HCT116 (cell line): Measurements from ENCODE around the gene RAB27B. TPM values are rescaled to one million over a fixed set of nuclear protein-coding genes. Genes with fewer than 3 reads are reported as not detected.

Experiments used
- ATAC-seq: fragments of 200-7000 bp; cut with Tn5 transposase; 2 replicates; pipeline ENCODE4 v1.9.1; 2020; ENCODE audit warnings: mild to moderate bottlenecking, moderate library complexity
- BruUV-seq: library from RNA; stranded (reverse); fragments of 400-500 nt; replicated peaks from 2 replicates; lab custom pipeline; 2021; lab: Mats Ljungman, UMichigan
- CTCF ChIA-PET: fragments of 300-600 bp; sonication (Branson Sonifier 250); formaldehyde crosslinking; loops from one replicate; lab custom pipeline; 2021; ENCODE audit warnings: antibody characterized with exemption; lab: Charles Lee
- POLR2A ChIA-PET: fragments of 300-600, 350-600 bp; sonication (Branson Sonifier 250); formaldehyde crosslinking; loops from one replicate; lab custom pipeline; 2021; ENCODE audit warnings: antibody characterized with exemption; lab: Charles Lee
- RAD21 ChIA-PET, 2 experiments: fragments of 300-600 bp; sonication (Branson Sonifier 250); formaldehyde crosslinking; loops; one replicate each; lab custom pipeline; 2023; ENCODE audit warnings: low total read pairs in 2 of 2; ENCODE audit not compliant: uncharacterized antibody in 2 of 2, unreplicated experiment in 2 of 2, low non-redundant PET in 1 of 2; lab: Charles Lee
- DNase-seq: peaks from one replicate; pipeline ENCODE4 v3.0.0-alpha.2; 2010; ENCODE audit warnings: low read depth, low spot score
- H2AFZ ChIP-seq: fragments of 200-600 bp; shearing (Covaris generic), sonication (generic); 2 replicates; pipeline ENCODE4 v1.6.1; 2017; ENCODE audit warnings: low read depth, mixed run types, mixed read lengths, antibody characterized with exemption, low read length; ENCODE audit not compliant: poor library complexity, severe bottlenecking
- H3K27ac ChIP-seq: 2 replicates; pipeline ENCODE4 v1.5.1; 2012; ENCODE audit warnings: low read depth, low read length
- H3K27me3 ChIP-seq: fragments of 200-600 bp; sonication (generic); 2 replicates; pipeline ENCODE4 v1.6.1; 2016; ENCODE audit warnings: mixed run types, low read length, mixed read lengths; ENCODE audit not compliant: insufficient read depth
- H3K36me3 ChIP-seq, 2 experiments: fragments of 200-500 bp in 1 of 2; fragments of 200-600 bp in 1 of 2; sonication (Bioruptor generic) in 1 of 2; sonication (generic) in 1 of 2; 2 replicates each; pipeline versions ENCODE4 v1.5.1 to v1.6.1; 2014 to 2016; ENCODE audit warnings: low read length in 2 of 2, inconsistent platforms in 1 of 2, mixed read lengths in 1 of 2, mixed run types in 1 of 2; ENCODE audit not compliant: insufficient read depth in 2 of 2, control insufficient read depth in 1 of 2
- H3K4me1 ChIP-seq, 2 experiments: fragments of 200-600 bp in 1 of 2; sonication (generic) in 1 of 2; 2 replicates each; pipeline versions ENCODE4 v1.5.1 to v1.6.1; 2012 to 2017; ENCODE audit warnings: low read length in 2 of 2, inconsistent platforms in 1 of 2, mild to moderate bottlenecking in 1 of 2, mixed read lengths in 1 of 2, mixed run types in 1 of 2, moderate library complexity in 1 of 2; ENCODE audit not compliant: insufficient read depth in 2 of 2, control insufficient read depth in 1 of 2
- H3K4me2 ChIP-seq: fragments of 200-600 bp; sonication (generic); 2 replicates; pipeline ENCODE4 v1.6.1; 2017; ENCODE audit warnings: mixed run types, low read length, mixed read lengths
- H3K4me3 ChIP-seq, 2 experiments: fragments of 200-600 bp in 1 of 2; sonication (generic) in 1 of 2; replicated peaks in 1 of 2; 2 replicates each; pipeline ENCODE4 v1.5.1; 2011 to 2016; ENCODE audit warnings: low read length in 2 of 2, control low read depth in 1 of 2, low read depth in 1 of 2, mild to moderate bottlenecking in 1 of 2, mixed read lengths in 1 of 2, mixed run types in 1 of 2
- H3K79me2 ChIP-seq: fragments of 200-600 bp; sonication (generic); 2 replicates; pipeline ENCODE4 v1.6.1; 2017; ENCODE audit warnings: mild to moderate bottlenecking, mixed run types, low read length, moderate library complexity, mixed read lengths; ENCODE audit not compliant: insufficient read depth
- H3K9ac ChIP-seq: fragments of 200-600 bp; sonication (generic); 2 replicates; pipeline ENCODE4 v1.6.1; 2016; ENCODE audit warnings: low read length, mixed read lengths
- H3K9me2 ChIP-seq: fragments of 200-600 bp; sonication (generic), shearing (Covaris generic); 2 replicates; pipeline ENCODE4 v1.6.1; 2017; ENCODE audit warnings: mixed run types, mild to moderate bottlenecking, moderate library complexity; ENCODE audit not compliant: insufficient read depth
- H3K9me3 ChIP-seq, 2 experiments: fragments of 200-500 bp in 1 of 2; fragments of 200-600 bp in 1 of 2; sonication (Bioruptor generic) in 1 of 2; sonication (generic) in 1 of 2; 2 replicates each; pipeline ENCODE4 v1.6.1; 2014 to 2017; ENCODE audit warnings: low read length in 2 of 2, mixed read lengths in 2 of 2, inconsistent platforms in 1 of 2, low read depth in 1 of 2, mild to moderate bottlenecking in 1 of 2, mixed run types in 1 of 2, moderate library complexity in 1 of 2; ENCODE audit not compliant: control insufficient read depth in 1 of 2, insufficient read depth in 1 of 2
- H4K20me1 ChIP-seq: fragments of 200-600 bp; sonication (generic), shearing (Covaris generic); 2 replicates; pipeline ENCODE4 v1.6.1; 2017; ENCODE audit warnings: mixed run types, mild to moderate bottlenecking, moderate library complexity; ENCODE audit not compliant: insufficient read depth
- CBX3 ChIP-seq: IDR thresholded peaks from 2 replicates; pipeline ENCODE4 v1.6.1; 2012; ENCODE audit warnings: low read depth
- CTCF ChIP-seq, 3 experiments: fragments of 200-600 bp in 1 of 3; sonication (generic) in 1 of 3; IDR thresholded peaks in 2 of 3; conservative IDR thresholded peaks in 1 of 3; 2 replicates each; pipeline ENCODE4 v1.5.1; 2012 to 2017; ENCODE audit warnings: low read depth in 2 of 3, low read length in 2 of 3, antibody characterized with exemption in 1 of 3, borderline replicate concordance in 1 of 3, control low read depth in 1 of 3, mild to moderate bottlenecking in 1 of 3, mixed read lengths in 1 of 3, mixed run types in 1 of 3, moderate library complexity in 1 of 3; ENCODE audit not compliant: insufficient read depth in 1 of 3
- EZH2 ChIP-seq: fragments of 200-600 bp; sonication (generic); IDR thresholded peaks from 2 replicates; pipeline ENCODE4 v1.6.1; 2017; ENCODE audit warnings: antibody characterized with exemption, mixed run types
- FOSL1 ChIP-seq: IDR thresholded peaks from 2 replicates; pipeline ENCODE4 v1.6.1; 2012; ENCODE audit warnings: low read depth
- POLR2A ChIP-seq: IDR thresholded peaks from 2 replicates; pipeline ENCODE4 v1.7.0; 2011; ENCODE audit warnings: borderline replicate concordance; ENCODE audit not compliant: insufficient read depth, insufficient read length; ENCODE audit errors: extremely low read depth
- POLR2AphosphoS5 ChIP-seq: IDR thresholded peaks from 2 replicates; pipeline ENCODE4 v1.6.1; 2011; ENCODE audit warnings: mild to moderate bottlenecking, low read depth, low read length, moderate library complexity
- RAD21 ChIP-seq: IDR thresholded peaks from 2 replicates; pipeline ENCODE4 v1.6.1; 2012; ENCODE audit warnings: low read depth, mild to moderate bottlenecking
- TCF7L2 ChIP-seq: IDR thresholded peaks from 2 replicates; pipeline ENCODE4 v1.7.0; 2011; ENCODE audit warnings: borderline replicate concordance, inconsistent platforms; ENCODE audit not compliant: insufficient read depth, insufficient read length; ENCODE audit errors: extremely low read depth
- ZFX ChIP-seq: fragments of 450-650 bp; IDR thresholded peaks from 2 replicates; pipeline ENCODE4 v1.6.1; 2017
- intact Hi-C: fragments of 100-400 bp; cut with micrococcal nuclease; formaldehyde crosslinking; loops from 2 replicates; pipeline ENCODE4 v1.10.0; 2022
- total RNA-seq: library from RNA; stranded (reverse); gene quantifications from one replicate; pipeline ENCODE4 v1.2.1, GENCODE V29; 2021; ENCODE audit not compliant: unreplicated experiment
- TF ChIP-seq, protein P1 (sequence below): IDR thresholded peaks from 2 replicates; pipeline ENCODE4 v1.6.1; 2012

The RAB27B gene
- total RNA-seq, 1 experiment from 2014 or later, result 2.2 TPM

DNA sequence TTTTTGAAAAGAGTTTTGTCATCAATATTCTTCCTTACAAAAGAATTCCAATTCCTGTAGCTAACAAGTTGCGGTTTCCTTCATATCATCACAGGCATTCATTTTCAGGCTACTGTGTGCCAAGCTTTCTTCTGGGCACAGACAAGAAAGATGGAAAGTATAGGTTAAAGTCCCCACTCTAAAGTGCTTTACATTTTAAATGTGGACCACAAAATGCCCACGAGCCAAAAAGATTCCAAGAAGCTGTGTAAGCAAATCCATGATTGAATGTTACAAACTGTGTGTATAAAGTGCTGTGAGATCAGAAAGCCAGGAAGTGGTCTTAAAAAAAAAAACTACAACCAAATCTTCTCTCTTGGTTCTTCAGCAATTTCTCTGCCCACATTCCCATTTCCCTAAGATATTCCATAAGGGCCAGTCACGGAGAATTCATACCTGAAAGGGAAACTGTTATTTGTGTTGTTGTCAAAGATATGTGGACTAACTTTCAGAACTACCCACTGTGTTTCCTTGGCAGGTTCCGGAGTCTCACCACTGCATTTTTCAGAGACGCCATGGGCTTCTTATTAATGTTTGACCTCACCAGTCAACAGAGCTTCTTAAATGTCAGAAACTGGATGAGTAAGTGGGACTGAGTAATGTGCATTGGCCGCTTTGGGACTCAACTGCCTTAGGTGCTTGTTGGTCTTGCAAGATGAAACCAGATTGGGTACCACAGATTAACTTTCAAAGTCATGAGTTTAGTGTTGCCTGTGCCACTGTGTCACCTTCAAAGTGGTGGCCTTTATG lies 55.7 kb downstream of the RAB27B start:
- CTCF ChIA-PET, result no interaction called here
- H3K36me3 ChIP-seq, result no peaks in the 10 kb centered on the region
- H3K27me3 ChIP-seq, result no peaks in the 10 kb centered on the region
- H3K27ac ChIP-seq, result no peak overlapping the region
- TF ChIP-seq TCF7L2 (no peak), POLR2A (no peak), CBX3 (no peak), POLR2AphosphoS5 (no peak), RAD21 (no peak), ZFX (no peak), EZH2 (no peak), FOSL1 (no peak), CTCF (IDR thresholded peaks at IDR 0.05 in 2 of 3, conservative IDR thresholded peaks at IDR 0.05 in 1 of 3; ENCODE audit: borderline replicate concordance in 1 of 3, insufficient read depth in 1 of 3, low read depth in 2 of 3, low read length in 2 of 3) (no peak)
- TF ChIP-seq, protein P1, sequence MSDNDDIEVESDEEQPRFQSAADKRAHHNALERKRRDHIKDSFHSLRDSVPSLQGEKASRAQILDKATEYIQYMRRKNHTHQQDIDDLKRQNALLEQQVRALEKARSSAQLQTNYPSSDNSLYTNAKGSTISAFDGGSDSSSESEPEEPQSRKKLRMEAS, result no peak
- no peak overlapping the region for H2AFZ ChIP-seq
- no TSS peak for BruUV-seq
- intact Hi-C loops, result no loop called here
- no peak overlapping the region for H3K9ac ChIP-seq
- no peaks in the 10 kb centered on the region for H3K9me2 ChIP-seq
- POLR2A ChIA-PET, result no interaction called here
- no peak for ATAC-seq
- no peak for DNase-seq
- no peaks in the 10 kb centered on the region for H4K20me1 ChIP-seq
- H3K4me2 ChIP-seq, result no peak overlapping the region
- no peak overlapping the region for H3K4me3 ChIP-seq
- H3K79me2 ChIP-seq, result no peaks in the 10 kb centered on the region
- no peaks in the 10 kb centered on the region for H3K4me1 ChIP-seq
- H3K9me3 ChIP-seq, result no peaks in the 10 kb centered on the region
- RAD21 ChIA-PET, result no interaction called here
